ENCODE data around the gene CELA2A.
"Not testable (repeated sequence)": the region's sequence is repeated elsewhere in the genome, so short reads cannot be mapped to it uniquely, and the experiment has no call there.

DNA sequence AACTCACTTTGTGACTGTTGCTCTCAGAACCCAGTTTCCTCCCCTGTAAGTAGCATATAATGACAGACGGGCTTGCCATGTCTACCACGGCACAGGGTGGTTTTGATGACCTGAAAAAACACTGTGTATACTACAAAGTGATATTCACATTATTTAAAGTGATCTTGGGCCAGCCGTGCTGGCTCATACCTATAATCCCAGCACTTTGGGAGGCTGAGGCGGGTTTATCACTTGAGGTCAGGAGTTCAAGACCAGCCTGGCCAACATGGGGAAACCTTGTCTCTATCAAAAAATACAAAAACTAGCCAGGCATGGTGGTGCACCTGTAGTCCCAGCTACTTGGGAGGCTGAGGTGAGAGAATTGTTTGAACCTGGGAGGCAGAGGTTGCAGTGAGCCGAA is 58.0 kb downstream of the CELA2A start:
- TF ChIP-seq, protein P1, sequence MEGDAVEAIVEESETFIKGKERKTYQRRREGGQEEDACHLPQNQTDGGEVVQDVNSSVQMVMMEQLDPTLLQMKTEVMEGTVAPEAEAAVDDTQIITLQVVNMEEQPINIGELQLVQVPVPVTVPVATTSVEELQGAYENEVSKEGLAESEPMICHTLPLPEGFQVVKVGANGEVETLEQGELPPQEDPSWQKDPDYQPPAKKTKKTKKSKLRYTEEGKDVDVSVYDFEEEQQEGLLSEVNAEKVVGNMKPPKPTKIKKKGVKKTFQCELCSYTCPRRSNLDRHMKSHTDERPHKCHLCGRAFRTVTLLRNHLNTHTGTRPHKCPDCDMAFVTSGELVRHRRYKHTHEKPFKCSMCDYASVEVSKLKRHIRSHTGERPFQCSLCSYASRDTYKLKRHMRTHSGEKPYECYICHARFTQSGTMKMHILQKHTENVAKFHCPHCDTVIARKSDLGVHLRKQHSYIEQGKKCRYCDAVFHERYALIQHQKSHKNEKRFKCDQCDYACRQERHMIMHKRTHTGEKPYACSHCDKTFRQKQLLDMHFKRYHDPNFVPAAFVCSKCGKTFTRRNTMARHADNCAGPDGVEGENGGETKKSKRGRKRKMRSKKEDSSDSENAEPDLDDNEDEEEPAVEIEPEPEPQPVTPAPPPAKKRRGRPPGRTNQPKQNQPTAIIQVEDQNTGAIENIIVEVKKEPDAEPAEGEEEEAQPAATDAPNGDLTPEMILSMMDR (IDR thresholded peaks at IDR 0.05): not testable (repeated sequence)
- not testable (repeated sequence) for TF ChIP-seq POLR2A, POLR2AphosphoS5 (IDR thresholded peaks at IDR 0.05)

All from upper lobe of left lung (tissue), 4 donors.